Measurements from ENCODE around the gene BAZ2B.
A peak's percentile ranks its signal among the peaks of the same experiment; 100 is the strongest.

BAZ2B gene

GRCh38 chr2:159292157-159292556 is 324.2 kb downstream of the BAZ2B start:
- H3K27ac ChIP-seq (ENCODE audit: low read length), result no peak overlapping the region
- no peaks in the 10 kb centered on the region for H3K27me3 ChIP-seq (ENCODE audit: low read depth, low read length)
- no peaks in the 10 kb centered on the region for H3K9me3 ChIP-seq (ENCODE audit: control insufficient read depth in 1 of 2, low read length in 2 of 2)
- H3K4me3 ChIP-seq (ENCODE audit: low read depth in 1 of 2, low read length in 2 of 2), result no peak overlapping the region
- H3K4me1 ChIP-seq (ENCODE audit: control insufficient read depth in 1 of 2, insufficient read depth in 2 of 2, low read length in 2 of 2), result no peaks in the 10 kb centered on the region
- no peaks in the 10 kb centered on the region for H3K36me3 ChIP-seq (ENCODE audit: control insufficient read depth in 1 of 2, insufficient read depth in 2 of 2, low read length in 2 of 2)

- H3K27me3 ChIP-seq (ENCODE audit: low read depth, low read length), result no peaks in the 10 kb centered on the region
- no peaks in the 10 kb centered on the region for H3K36me3 ChIP-seq (ENCODE audit: control insufficient read depth in 1 of 2, insufficient read depth in 2 of 2, low read length in 2 of 2)
- peaks cover 4% of the 10 kb centered on the region in 2 donors for H3K4me1 ChIP-seq (ENCODE audit: control insufficient read depth in 1 of 2, insufficient read depth in 2 of 2, low read length in 2 of 2)
- no peak overlapping the region for H3K4me3 ChIP-seq (ENCODE audit: low read depth in 1 of 2, low read length in 2 of 2)
- no peak overlapping the region for H3K27ac ChIP-seq (ENCODE audit: low read length)
- H3K9me3 ChIP-seq (ENCODE audit: control insufficient read depth in 1 of 2, low read length in 2 of 2), result no peaks in the 10 kb centered on the region
Observed at GRCh38 chr2:159290289-159290907, 325.9 kb downstream of the BAZ2B start.

GRCh38 chr2:159287733-159288132 is 328.6 kb downstream of the BAZ2B start:
- Histone ChIP-seq H3K27me3 (ENCODE audit: low read depth, low read length) (no peaks in the 10 kb centered on the region), H3K4me3 (ENCODE audit: low read depth in 1 of 2, low read length in 2 of 2) (peak overlapping the region in 1 of 2 donors; percentile 86), H3K9me3 (ENCODE audit: control insufficient read depth in 1 of 2, low read length in 2 of 2) (no peaks in the 10 kb centered on the region), H3K36me3 (ENCODE audit: control insufficient read depth in 1 of 2, insufficient read depth in 2 of 2, low read length in 2 of 2) (no peaks in the 10 kb centered on the region), H3K4me1 (ENCODE audit: control insufficient read depth in 1 of 2, insufficient read depth in 2 of 2, low read length in 2 of 2) (peaks cover 4 to 7% of the 10 kb centered on the region in 2 donors), H3K27ac (ENCODE audit: low read length) (peak overlapping the region; percentile 82)

- H3K4me3 ChIP-seq (ENCODE audit: low read depth in 1 of 2, low read length in 2 of 2), result peak overlapping the region; percentile 86 to 90
- peaks cover 4 to 7% of the 10 kb centered on the region in 2 donors for H3K4me1 ChIP-seq (ENCODE audit: control insufficient read depth in 1 of 2, insufficient read depth in 2 of 2, low read length in 2 of 2)
- H3K27ac ChIP-seq (ENCODE audit: low read length), result peak overlapping the region; percentile 82
- no peaks in the 10 kb centered on the region for H3K36me3 ChIP-seq (ENCODE audit: control insufficient read depth in 1 of 2, insufficient read depth in 2 of 2, low read length in 2 of 2)
- no peaks in the 10 kb centered on the region for H3K27me3 ChIP-seq (ENCODE audit: low read depth, low read length)
- no peaks in the 10 kb centered on the region for H3K9me3 ChIP-seq (ENCODE audit: control insufficient read depth in 1 of 2, low read length in 2 of 2)
Observed at GRCh38 chr2:159286709-159287441, 329.5 kb downstream of the BAZ2B start.

- peaks cover 0 to 6% of the 10 kb centered on the region in 2 donors for H3K36me3 ChIP-seq (ENCODE audit: control insufficient read depth in 1 of 2, insufficient read depth in 2 of 2, low read length in 2 of 2)
- H3K4me3 ChIP-seq (ENCODE audit: low read depth in 1 of 2, low read length in 2 of 2), result peak within 1 kb of the TSS; percentile 86 to 90
- H3K27me3 ChIP-seq (ENCODE audit: low read depth, low read length), result no peaks in the 10 kb centered on the region
- H3K9me3 ChIP-seq (ENCODE audit: control insufficient read depth in 1 of 2, low read length in 2 of 2), result no peaks in the 10 kb centered on the region
- H3K27ac ChIP-seq (ENCODE audit: low read length), result peak within 1 kb of the TSS; percentile 82
- peaks cover 4 to 7% of the 10 kb centered on the region in 2 donors for H3K4me1 ChIP-seq (ENCODE audit: control insufficient read depth in 1 of 2, insufficient read depth in 2 of 2, low read length in 2 of 2)
Observed at GRCh38 chr2:159285929-159286708, 330.2 kb downstream of the BAZ2B start, which contains the start of gene WDSUB1. Gene WDSUB1, minus strand, starts transcription at chr2:159286703. Its CDS starts 3,634 bp downstream, at chr2:159283069.

GRCh38 chr2:159285433-159285832 is 330.9 kb downstream of the BAZ2B start:
- Histone ChIP-seq H3K4me1 (ENCODE audit: control insufficient read depth in 1 of 2, insufficient read depth in 2 of 2, low read length in 2 of 2) (peaks cover 4 to 7% of the 10 kb centered on the region in 2 donors), H3K27me3 (ENCODE audit: low read depth, low read length) (no peaks in the 10 kb centered on the region), H3K9me3 (ENCODE audit: control insufficient read depth in 1 of 2, low read length in 2 of 2) (no peaks in the 10 kb centered on the region), H3K27ac (ENCODE audit: low read length) (peak overlapping the region; percentile 25), H3K4me3 (ENCODE audit: low read depth in 1 of 2, low read length in 2 of 2) (peak overlapping the region; percentile 60 to 90), H3K36me3 (ENCODE audit: control insufficient read depth in 1 of 2, insufficient read depth in 2 of 2, low read length in 2 of 2) (peaks cover 0 to 9% of the 10 kb centered on the region in 2 donors)

GRCh38 chr2:159283529-159283928 is 332.8 kb downstream of the BAZ2B start:
- peaks cover 6 to 16% of the 10 kb centered on the region in 2 donors for H3K36me3 ChIP-seq (ENCODE audit: control insufficient read depth in 1 of 2, insufficient read depth in 2 of 2, low read length in 2 of 2)
- peaks cover 4 to 7% of the 10 kb centered on the region in 2 donors for H3K4me1 ChIP-seq (ENCODE audit: control insufficient read depth in 1 of 2, insufficient read depth in 2 of 2, low read length in 2 of 2)
- no peak overlapping the region for H3K27ac ChIP-seq (ENCODE audit: low read length)
- H3K4me3 ChIP-seq (ENCODE audit: low read depth in 1 of 2, low read length in 2 of 2), result no peak overlapping the region
- H3K9me3 ChIP-seq (ENCODE audit: control insufficient read depth in 1 of 2, low read length in 2 of 2), result no peaks in the 10 kb centered on the region
- no peaks in the 10 kb centered on the region for H3K27me3 ChIP-seq (ENCODE audit: low read depth, low read length)

GRCh38 chr2:159281002-159281401 is 335.3 kb downstream of the BAZ2B start:
- Histone ChIP-seq H3K27me3 (ENCODE audit: low read depth, low read length) (no peaks in the 10 kb centered on the region), H3K27ac (ENCODE audit: low read length) (no peak overlapping the region), H3K4me1 (ENCODE audit: control insufficient read depth in 1 of 2, insufficient read depth in 2 of 2, low read length in 2 of 2) (peaks cover 4 to 7% of the 10 kb centered on the region in 2 donors), H3K9me3 (ENCODE audit: control insufficient read depth in 1 of 2, low read length in 2 of 2) (no peaks in the 10 kb centered on the region), H3K36me3 (ENCODE audit: control insufficient read depth in 1 of 2, insufficient read depth in 2 of 2, low read length in 2 of 2) (peaks cover 6 to 16% of the 10 kb centered on the region in 2 donors), H3K4me3 (ENCODE audit: low read depth in 1 of 2, low read length in 2 of 2) (no peak overlapping the region)

GRCh38 chr2:159279700-159280099 is 336.6 kb downstream of the BAZ2B start:
- Histone ChIP-seq H3K9me3 (ENCODE audit: control insufficient read depth in 1 of 2, low read length in 2 of 2) (no peaks in the 10 kb centered on the region), H3K4me3 (ENCODE audit: low read depth in 1 of 2, low read length in 2 of 2) (no peak overlapping the region), H3K27ac (ENCODE audit: low read length) (no peak overlapping the region), H3K36me3 (ENCODE audit: control insufficient read depth in 1 of 2, insufficient read depth in 2 of 2, low read length in 2 of 2) (peaks cover 6 to 16% of the 10 kb centered on the region in 2 donors), H3K27me3 (ENCODE audit: low read depth, low read length) (no peaks in the 10 kb centered on the region), H3K4me1 (ENCODE audit: control insufficient read depth in 1 of 2, insufficient read depth in 2 of 2, low read length in 2 of 2) (no peaks in the 10 kb centered on the region)

GRCh38 chr2:159275111-159275510 is 341.2 kb downstream of the BAZ2B start:
- Histone ChIP-seq H3K4me3 (ENCODE audit: low read depth in 1 of 2, low read length in 2 of 2) (no peak overlapping the region), H3K4me1 (ENCODE audit: control insufficient read depth in 1 of 2, insufficient read depth in 2 of 2, low read length in 2 of 2) (peaks cover 0 to 7% of the 10 kb centered on the region in 2 donors), H3K36me3 (ENCODE audit: control insufficient read depth in 1 of 2, insufficient read depth in 2 of 2, low read length in 2 of 2) (peaks cover 6 to 19% of the 10 kb centered on the region in 2 donors), H3K9me3 (ENCODE audit: control insufficient read depth in 1 of 2, low read length in 2 of 2) (no peaks in the 10 kb centered on the region), H3K27me3 (ENCODE audit: low read depth, low read length) (no peaks in the 10 kb centered on the region), H3K27ac (ENCODE audit: low read length) (no peak overlapping the region)

- H3K27ac ChIP-seq (ENCODE audit: low read length), result no peak overlapping the region
- H3K27me3 ChIP-seq (ENCODE audit: low read depth, low read length), result no peaks in the 10 kb centered on the region
- H3K4me3 ChIP-seq (ENCODE audit: low read depth in 1 of 2, low read length in 2 of 2), result no peak overlapping the region
- peaks cover 0 to 12% of the 10 kb centered on the region in 2 donors for H3K4me1 ChIP-seq (ENCODE audit: control insufficient read depth in 1 of 2, insufficient read depth in 2 of 2, low read length in 2 of 2)
- no peaks in the 10 kb centered on the region for H3K9me3 ChIP-seq (ENCODE audit: control insufficient read depth in 1 of 2, low read length in 2 of 2)
- H3K36me3 ChIP-seq (ENCODE audit: control insufficient read depth in 1 of 2, insufficient read depth in 2 of 2, low read length in 2 of 2), result peaks cover 0 to 12% of the 10 kb centered on the region in 2 donors
Observed at GRCh38 chr2:159272156-159272555, 344.2 kb downstream of the BAZ2B start.
